Panc1 (cell line): ENCODE measurements around the gene IPO11.

Experiments
- POLR2AphosphoS5 ChIP-seq: IDR thresholded peaks from 2 replicates; pipeline ENCODE4 v1.6.1; 2012; ENCODE audit warnings: mild to moderate bottlenecking, low read depth, low read length, moderate library complexity
- TF ChIP-seq, protein P1 (sequence below): fragments of 450-650 bp; IDR thresholded peaks from 2 replicates; pipeline ENCODE4 v1.5.1; 2017; ENCODE audit warnings: mild to moderate bottlenecking

DNA sequence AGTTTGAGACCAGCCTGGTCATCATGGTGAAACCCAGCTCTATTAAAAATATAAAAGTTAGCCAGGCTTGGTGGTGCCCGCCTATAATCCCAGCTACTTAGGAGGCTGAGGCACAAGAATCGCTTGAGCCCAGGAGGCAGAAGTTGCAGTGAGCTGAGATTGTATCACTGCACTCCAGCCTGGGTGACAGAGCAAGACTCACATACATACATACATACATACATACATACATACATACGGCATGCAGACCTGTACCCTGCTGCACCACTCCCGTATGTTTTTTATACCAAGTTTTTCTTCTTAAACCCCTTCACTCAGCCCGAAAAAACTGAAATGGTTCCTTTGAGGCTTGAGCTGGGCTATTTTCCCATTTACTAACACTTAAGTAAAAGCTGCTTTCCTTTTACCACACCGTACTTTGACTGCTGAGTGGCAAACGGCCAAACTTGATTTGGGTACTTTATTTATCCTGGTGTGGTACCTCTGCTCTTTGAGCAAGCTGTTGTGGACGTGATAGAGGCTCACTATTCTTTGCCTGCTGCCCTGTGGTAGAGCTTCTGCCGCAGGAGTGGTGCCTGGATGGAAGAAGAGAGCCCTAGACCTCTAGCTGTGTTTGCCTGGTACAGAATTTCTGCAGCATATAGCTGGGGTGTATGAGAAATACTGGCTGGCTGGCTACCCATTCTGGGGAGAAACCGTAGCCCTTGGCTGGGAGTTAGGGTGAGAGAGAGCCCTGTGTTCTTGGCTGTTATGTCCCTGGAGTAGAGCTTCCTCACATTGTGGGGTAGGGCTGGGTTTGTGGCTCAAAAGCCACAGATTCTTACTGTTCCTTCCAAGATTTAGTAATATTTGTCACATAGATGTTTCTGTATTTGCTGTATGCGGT, 19.4 kb downstream of the IPO11 start:
- TF ChIP-seq, protein P1, sequence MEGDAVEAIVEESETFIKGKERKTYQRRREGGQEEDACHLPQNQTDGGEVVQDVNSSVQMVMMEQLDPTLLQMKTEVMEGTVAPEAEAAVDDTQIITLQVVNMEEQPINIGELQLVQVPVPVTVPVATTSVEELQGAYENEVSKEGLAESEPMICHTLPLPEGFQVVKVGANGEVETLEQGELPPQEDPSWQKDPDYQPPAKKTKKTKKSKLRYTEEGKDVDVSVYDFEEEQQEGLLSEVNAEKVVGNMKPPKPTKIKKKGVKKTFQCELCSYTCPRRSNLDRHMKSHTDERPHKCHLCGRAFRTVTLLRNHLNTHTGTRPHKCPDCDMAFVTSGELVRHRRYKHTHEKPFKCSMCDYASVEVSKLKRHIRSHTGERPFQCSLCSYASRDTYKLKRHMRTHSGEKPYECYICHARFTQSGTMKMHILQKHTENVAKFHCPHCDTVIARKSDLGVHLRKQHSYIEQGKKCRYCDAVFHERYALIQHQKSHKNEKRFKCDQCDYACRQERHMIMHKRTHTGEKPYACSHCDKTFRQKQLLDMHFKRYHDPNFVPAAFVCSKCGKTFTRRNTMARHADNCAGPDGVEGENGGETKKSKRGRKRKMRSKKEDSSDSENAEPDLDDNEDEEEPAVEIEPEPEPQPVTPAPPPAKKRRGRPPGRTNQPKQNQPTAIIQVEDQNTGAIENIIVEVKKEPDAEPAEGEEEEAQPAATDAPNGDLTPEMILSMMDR: no peak
- TF ChIP-seq POLR2AphosphoS5: no peak
